ENCODE measurements around the gene NFATC2.

Gene NFATC2

DNA sequence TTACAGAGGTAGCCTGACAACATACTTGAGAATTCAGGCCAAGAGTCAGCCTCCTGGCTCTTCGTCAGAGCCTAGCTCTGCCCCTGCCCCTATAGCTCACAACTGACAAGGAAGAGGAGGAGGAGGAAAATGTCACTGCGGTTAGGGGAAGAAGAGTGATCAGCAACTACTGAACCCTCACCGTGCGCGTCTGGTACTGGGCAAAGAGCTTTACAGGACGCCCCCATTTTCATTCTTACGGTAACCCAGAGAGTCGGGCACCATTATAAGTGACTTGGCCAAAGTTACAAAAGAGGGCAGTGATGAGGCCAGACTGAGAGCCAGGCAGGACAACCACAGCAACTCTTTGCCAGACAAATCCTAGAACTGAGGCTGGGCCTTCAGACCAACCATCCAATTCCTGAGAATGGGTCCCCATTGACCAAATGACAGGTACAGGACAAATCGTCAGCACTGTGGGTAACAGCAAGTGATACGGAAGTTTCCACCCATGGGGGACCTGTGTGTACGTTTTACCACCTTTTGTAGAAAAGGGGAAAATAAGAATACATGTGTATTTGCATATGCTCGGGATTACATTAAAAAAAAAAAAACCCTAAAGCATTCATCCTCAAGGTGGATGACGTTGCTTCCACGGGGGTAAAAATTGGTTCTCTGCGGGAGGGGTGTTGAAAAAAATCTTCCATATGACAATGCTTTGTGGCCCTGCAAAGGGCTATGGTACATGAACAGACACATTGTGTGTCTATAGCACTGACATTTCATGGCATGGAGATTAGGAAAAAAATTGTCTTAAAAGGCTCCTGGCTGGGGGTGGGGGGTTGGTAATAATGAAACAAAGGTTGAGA is 118.0 kb downstream of the NFATC2 start:
- TF ChIP-seq ZFP3 (CRISPR knock-in tag; IDR thresholded peaks at IDR 0.05) (no peak), GLIS3 (CRISPR knock-in tag; IDR thresholded peaks at IDR 0.05) (no peak), PPARA (CRISPR knock-in tag; IDR thresholded peaks at IDR 0.05; ENCODE audit: borderline replicate concordance) (no peak), OSR1 (CRISPR knock-in tag; IDR thresholded peaks at IDR 0.05) (no peak), ISL1 (CRISPR knock-in tag; IDR thresholded peaks at IDR 0.05) (no peak), BACH2 (CRISPR knock-in tag; IDR thresholded peaks at IDR 0.05; ENCODE audit: borderline replicate concordance) (no peak), TCF4 (CRISPR knock-in tag; IDR thresholded peaks at IDR 0.05; ENCODE audit: borderline replicate concordance) (no peak), CSDC2 (CRISPR knock-in tag; IDR thresholded peaks at IDR 0.05) (no peak), ESRRG (CRISPR knock-in tag; IDR thresholded peaks at IDR 0.05) (no peak), ZNF8 (CRISPR knock-in tag; IDR thresholded peaks at IDR 0.05) (no peak), RARB (CRISPR knock-in tag; IDR thresholded peaks at IDR 0.05) (no peak), ZFP30 (CRISPR knock-in tag; IDR thresholded peaks at IDR 0.05) (no peak), ARNTL (CRISPR knock-in tag; IDR thresholded peaks at IDR 0.05; ENCODE audit: borderline replicate concordance, low read depth) (no peak), ZNF565 (CRISPR knock-in tag; conservative IDR thresholded peaks at IDR 0.05; ENCODE audit: low read depth) (no peak), TOX (CRISPR knock-in tag; IDR thresholded peaks at IDR 0.05; ENCODE audit: borderline replicate concordance) (no peak)
- TF ChIP-seq, protein P1, sequence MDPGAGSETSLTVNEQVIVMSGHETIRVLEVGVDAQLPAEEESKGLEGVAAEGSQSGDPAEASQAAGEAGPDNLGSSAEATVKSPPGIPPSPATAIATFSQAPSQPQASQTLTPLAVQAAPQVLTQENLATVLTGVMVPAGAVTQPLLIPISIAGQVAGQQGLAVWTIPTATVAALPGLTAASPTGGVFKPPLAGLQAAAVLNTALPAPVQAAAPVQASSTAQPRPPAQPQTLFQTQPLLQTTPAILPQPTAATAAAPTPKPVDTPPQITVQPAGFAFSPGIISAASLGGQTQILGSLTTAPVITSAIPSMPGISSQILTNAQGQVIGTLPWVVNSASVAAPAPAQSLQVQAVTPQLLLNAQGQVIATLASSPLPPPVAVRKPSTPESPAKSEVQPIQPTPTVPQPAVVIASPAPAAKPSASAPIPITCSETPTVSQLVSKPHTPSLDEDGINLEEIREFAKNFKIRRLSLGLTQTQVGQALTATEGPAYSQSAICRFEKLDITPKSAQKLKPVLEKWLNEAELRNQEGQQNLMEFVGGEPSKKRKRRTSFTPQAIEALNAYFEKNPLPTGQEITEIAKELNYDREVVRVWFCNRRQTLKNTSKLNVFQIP (CRISPR knock-in tag; IDR thresholded peaks at IDR 0.05; ENCODE audit: borderline replicate concordance, low read depth) = no peak
- TF ChIP-seq, protein P2, sequence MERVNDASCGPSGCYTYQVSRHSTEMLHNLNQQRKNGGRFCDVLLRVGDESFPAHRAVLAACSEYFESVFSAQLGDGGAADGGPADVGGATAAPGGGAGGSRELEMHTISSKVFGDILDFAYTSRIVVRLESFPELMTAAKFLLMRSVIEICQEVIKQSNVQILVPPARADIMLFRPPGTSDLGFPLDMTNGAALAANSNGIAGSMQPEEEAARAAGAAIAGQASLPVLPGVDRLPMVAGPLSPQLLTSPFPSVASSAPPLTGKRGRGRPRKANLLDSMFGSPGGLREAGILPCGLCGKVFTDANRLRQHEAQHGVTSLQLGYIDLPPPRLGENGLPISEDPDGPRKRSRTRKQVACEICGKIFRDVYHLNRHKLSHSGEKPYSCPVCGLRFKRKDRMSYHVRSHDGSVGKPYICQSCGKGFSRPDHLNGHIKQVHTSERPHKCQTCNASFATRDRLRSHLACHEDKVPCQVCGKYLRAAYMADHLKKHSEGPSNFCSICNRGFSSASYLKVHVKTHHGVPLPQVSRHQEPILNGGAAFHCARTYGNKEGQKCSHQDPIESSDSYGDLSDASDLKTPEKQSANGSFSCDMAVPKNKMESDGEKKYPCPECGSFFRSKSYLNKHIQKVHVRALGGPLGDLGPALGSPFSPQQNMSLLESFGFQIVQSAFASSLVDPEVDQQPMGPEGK (CRISPR knock-in tag; IDR thresholded peaks at IDR 0.05; ENCODE audit: borderline replicate concordance) = no peak
- TF ChIP-seq, protein P3, sequence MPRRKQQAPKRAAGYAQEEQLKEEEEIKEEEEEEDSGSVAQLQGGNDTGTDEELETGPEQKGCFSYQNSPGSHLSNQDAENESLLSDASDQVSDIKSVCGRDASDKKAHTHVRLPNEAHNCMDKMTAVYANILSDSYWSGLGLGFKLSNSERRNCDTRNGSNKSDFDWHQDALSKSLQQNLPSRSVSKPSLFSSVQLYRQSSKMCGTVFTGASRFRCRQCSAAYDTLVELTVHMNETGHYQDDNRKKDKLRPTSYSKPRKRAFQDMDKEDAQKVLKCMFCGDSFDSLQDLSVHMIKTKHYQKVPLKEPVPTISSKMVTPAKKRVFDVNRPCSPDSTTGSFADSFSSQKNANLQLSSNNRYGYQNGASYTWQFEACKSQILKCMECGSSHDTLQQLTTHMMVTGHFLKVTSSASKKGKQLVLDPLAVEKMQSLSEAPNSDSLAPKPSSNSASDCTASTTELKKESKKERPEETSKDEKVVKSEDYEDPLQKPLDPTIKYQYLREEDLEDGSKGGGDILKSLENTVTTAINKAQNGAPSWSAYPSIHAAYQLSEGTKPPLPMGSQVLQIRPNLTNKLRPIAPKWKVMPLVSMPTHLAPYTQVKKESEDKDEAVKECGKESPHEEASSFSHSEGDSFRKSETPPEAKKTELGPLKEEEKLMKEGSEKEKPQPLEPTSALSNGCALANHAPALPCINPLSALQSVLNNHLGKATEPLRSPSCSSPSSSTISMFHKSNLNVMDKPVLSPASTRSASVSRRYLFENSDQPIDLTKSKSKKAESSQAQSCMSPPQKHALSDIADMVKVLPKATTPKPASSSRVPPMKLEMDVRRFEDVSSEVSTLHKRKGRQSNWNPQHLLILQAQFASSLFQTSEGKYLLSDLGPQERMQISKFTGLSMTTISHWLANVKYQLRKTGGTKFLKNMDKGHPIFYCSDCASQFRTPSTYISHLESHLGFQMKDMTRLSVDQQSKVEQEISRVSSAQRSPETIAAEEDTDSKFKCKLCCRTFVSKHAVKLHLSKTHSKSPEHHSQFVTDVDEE (CRISPR knock-in tag; IDR thresholded peaks at IDR 0.05) = no peak
- TF ChIP-seq, protein P4, sequence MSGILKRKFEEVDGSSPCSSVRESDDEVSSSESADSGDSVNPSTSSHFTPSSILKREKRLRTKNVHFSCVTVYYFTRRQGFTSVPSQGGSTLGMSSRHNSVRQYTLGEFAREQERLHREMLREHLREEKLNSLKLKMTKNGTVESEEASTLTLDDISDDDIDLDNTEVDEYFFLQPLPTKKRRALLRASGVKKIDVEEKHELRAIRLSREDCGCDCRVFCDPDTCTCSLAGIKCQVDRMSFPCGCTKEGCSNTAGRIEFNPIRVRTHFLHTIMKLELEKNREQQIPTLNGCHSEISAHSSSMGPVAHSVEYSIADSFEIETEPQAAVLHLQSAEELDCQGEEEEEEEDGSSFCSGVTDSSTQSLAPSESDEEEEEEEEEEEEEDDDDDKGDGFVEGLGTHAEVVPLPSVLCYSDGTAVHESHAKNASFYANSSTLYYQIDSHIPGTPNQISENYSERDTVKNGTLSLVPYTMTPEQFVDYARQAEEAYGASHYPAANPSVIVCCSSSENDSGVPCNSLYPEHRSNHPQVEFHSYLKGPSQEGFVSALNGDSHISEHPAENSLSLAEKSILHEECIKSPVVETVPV (CRISPR knock-in tag; IDR thresholded peaks at IDR 0.05) = no peak
- no peak for ATAC-seq

DNA sequence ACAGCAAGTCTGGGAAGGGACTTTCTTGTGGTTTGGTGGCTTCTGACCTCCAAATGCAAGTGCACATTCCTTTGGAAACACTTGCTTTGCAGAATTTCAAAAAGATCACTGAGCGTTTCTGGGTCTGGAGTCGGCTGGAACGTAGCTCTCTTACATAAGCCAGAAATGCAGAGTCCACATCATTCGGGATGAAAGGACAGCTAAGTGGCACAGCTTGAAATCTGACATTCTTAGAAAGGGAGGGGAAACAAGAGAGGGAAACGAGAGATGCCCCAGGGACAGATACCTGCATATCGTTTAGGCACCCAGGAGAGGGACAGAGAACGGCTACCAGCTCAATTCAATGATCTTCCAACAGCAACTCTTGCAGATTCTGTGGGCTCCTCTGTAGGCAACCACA is 118.7 kb downstream of the NFATC2 start:
- no peak for ATAC-seq
- no peak for TF ChIP-seq ZNF8 (CRISPR knock-in tag; IDR thresholded peaks at IDR 0.05)
- no peak for TF ChIP-seq GLIS3 (CRISPR knock-in tag; IDR thresholded peaks at IDR 0.05)
- TF ChIP-seq, protein P2 (CRISPR knock-in tag; IDR thresholded peaks at IDR 0.05; ENCODE audit: borderline replicate concordance) = no peak
- TF ChIP-seq, protein P4 (CRISPR knock-in tag; IDR thresholded peaks at IDR 0.05) = no peak
- no peak for TF ChIP-seq OSR1 (CRISPR knock-in tag; IDR thresholded peaks at IDR 0.05)
- no peak for TF ChIP-seq TOX (CRISPR knock-in tag; IDR thresholded peaks at IDR 0.05; ENCODE audit: borderline replicate concordance)
- no peak for TF ChIP-seq TCF4 (CRISPR knock-in tag; IDR thresholded peaks at IDR 0.05; ENCODE audit: borderline replicate concordance)
- TF ChIP-seq, protein P3 (CRISPR knock-in tag; IDR thresholded peaks at IDR 0.05) = no peak
- no peak for TF ChIP-seq ZNF70 (CRISPR knock-in tag; IDR thresholded peaks at IDR 0.05)
- TF ChIP-seq ZFP30 (CRISPR knock-in tag; IDR thresholded peaks at IDR 0.05) = no peak
- TF ChIP-seq SNAI2 (CRISPR knock-in tag; IDR thresholded peaks at IDR 0.05) = no peak
- TF ChIP-seq ARNTL (CRISPR knock-in tag; IDR thresholded peaks at IDR 0.05; ENCODE audit: borderline replicate concordance, low read depth) = no peak
- no peak for TF ChIP-seq CSDC2 (CRISPR knock-in tag; IDR thresholded peaks at IDR 0.05)
- no peak for TF ChIP-seq ESRRG (CRISPR knock-in tag; IDR thresholded peaks at IDR 0.05)
- TF ChIP-seq ZFP3 (CRISPR knock-in tag; IDR thresholded peaks at IDR 0.05) = no peak
- no peak for TF ChIP-seq ZNF565 (CRISPR knock-in tag; conservative IDR thresholded peaks at IDR 0.05; ENCODE audit: low read depth)
